Activated T-helper 1 cell treated with anti-CD3 and anti-CD28 coated beads, Interleukin-2, amount 50 U/mL, for 16 hours (primary cell): ENCODE data around the gene MACROD1.
A peak's percentile ranks its signal among the peaks of the same experiment; 100 is the strongest.

ENCODE experiments used
- DNase-seq, 2 donors: peaks; one replicate each; pipeline ENCODE4 v3.0.0-alpha.2; 2020; ENCODE audit warnings: low read depth in 1 of 2, low spot score in 1 of 2

The MACROD1 gene

GRCh38 chr11:64152841-64153691 lies 12.8 kb downstream of the MACROD1 start:
- peak; percentile 46 to 61 for DNase-seq

GRCh38 chr11:64151337-64151736 lies 14.6 kb downstream of the MACROD1 start:
- no peak for DNase-seq

GRCh38 chr11:64150481-64151239 lies 15.3 kb downstream of the MACROD1 start:
- DNase-seq, result no peak

GRCh38 chr11:64150051-64150450 lies 15.9 kb downstream of the MACROD1 start:
- no peak for DNase-seq

GRCh38 chr11:64148917-64149617 lies 16.8 kb downstream of the MACROD1 start:
- DNase-seq, result no peak

- peak; percentile 52 to 58 for DNase-seq
Observed at GRCh38 chr11:64148226-64148916, 17.5 kb downstream of the MACROD1 start.

GRCh38 chr11:64146036-64146955 lies 19.6 kb downstream of the MACROD1 start:
- DNase-seq, result peak; percentile 24 to 30

- no peak for DNase-seq
Observed at GRCh38 chr11:64144587-64145472, 21.1 kb downstream of the MACROD1 start.

GRCh38 chr11:64141081-64141783 lies 24.7 kb downstream of the MACROD1 start:
- DNase-seq, result no peak

GRCh38 chr11:64140082-64140481 lies 25.8 kb downstream of the MACROD1 start:
- no peak for DNase-seq

- no peak for DNase-seq
Observed at GRCh38 chr11:64139049-64139448, 26.9 kb downstream of the MACROD1 start.

- DNase-seq, result no peak
Observed at GRCh38 chr11:64138398-64138797, 27.5 kb downstream of the MACROD1 start.

GRCh38 chr11:64136765-64137441 lies 29.0 kb downstream of the MACROD1 start:
- no peak for DNase-seq

- DNase-seq, result no peak
Observed at GRCh38 chr11:64135711-64136110, 30.2 kb downstream of the MACROD1 start.

GRCh38 chr11:64134963-64135362 lies 30.9 kb downstream of the MACROD1 start:
- DNase-seq, result no peak

- no peak for DNase-seq
Observed at GRCh38 chr11:64132982-64133705, 32.8 kb downstream of the MACROD1 start.

- no peak for DNase-seq
Observed at GRCh38 chr11:64132191-64132771, 33.6 kb downstream of the MACROD1 start.
